SK-N-SH (cell line): ENCODE results near the gene OLFM4. TPM values are rescaled to one million over a fixed set of nuclear protein-coding genes. Genes with fewer than 3 reads are reported as not detected.

Experiments
- CTCF ChIA-PET: fragments of 300-600, 350-600 bp; formaldehyde crosslinking; extraction: SDS; loops from one replicate; lab custom pipeline; 2021; lab: Yijun Ruan, JAX
- POLR2A ChIA-PET: fragments of 350-600 bp; sonication (Branson Sonifier 250); formaldehyde crosslinking; extraction: SDS; loops from one replicate; lab custom pipeline; 2020; ENCODE audit warnings: antibody characterized with exemption, inconsistent platforms; lab: Yijun Ruan, JAX
- DNase-seq: peaks from one replicate; pipeline ENCODE4 v3.0.0; 2012
- H2AFZ ChIP-seq: fragments of 200-600 bp; sonication (generic); 2 replicates; pipeline ENCODE4 v1.8.1; 2016; ENCODE audit warnings: antibody characterized with exemption, mild to moderate bottlenecking, low read depth
- H3F3A ChIP-seq: fragments of 200-600 bp; sonication (generic); replicated peaks from 2 replicates; pipeline ENCODE3; 2016; ENCODE audit warnings: antibody characterized with exemption, mild to moderate bottlenecking; ENCODE audit not compliant: insufficient read depth
- H3K27ac ChIP-seq, 2 experiments: fragments of 200-500 bp in 1 of 2; fragments of 200-600 bp in 1 of 2; sonication (Bioruptor generic) in 1 of 2; sonication (generic), shearing (Covaris generic) in 1 of 2; 2 replicates each; pipeline versions ENCODE4 v1.5.1 to v1.6.1; 2014 to 2016; ENCODE audit warnings: low read depth in 2 of 2, inconsistent platforms in 1 of 2, low read length in 1 of 2, mild to moderate bottlenecking in 1 of 2, mixed read lengths in 1 of 2
- H3K27me3 ChIP-seq: fragments of 200-600 bp; sonication (generic), shearing (Covaris generic); 2 replicates; pipeline ENCODE4 v1.6.1; 2016; ENCODE audit warnings: mixed run types; ENCODE audit not compliant: insufficient read depth
- H3K36me3 ChIP-seq, 2 experiments: fragments of 200-500 bp in 1 of 2; fragments of 200-600 bp in 1 of 2; sonication (Bioruptor generic) in 1 of 2; sonication (generic) in 1 of 2; replicated peaks in 1 of 2; 2 replicates each; pipeline versions ENCODE3 to v1.5.1; 2014 to 2016; ENCODE audit warnings: low read length in 1 of 2, mild to moderate bottlenecking in 1 of 2; ENCODE audit not compliant: insufficient read depth in 2 of 2, control insufficient read depth in 1 of 2
- H3K4me1 ChIP-seq, 2 experiments: fragments of 200-500 bp in 1 of 2; fragments of 200-600 bp in 1 of 2; sonication (Bioruptor generic) in 1 of 2; sonication (generic), shearing (Covaris generic) in 1 of 2; 2 replicates each; pipeline versions ENCODE4 v1.5.1 to v1.6.1; 2014 to 2016; ENCODE audit warnings: low read depth in 1 of 2, low read length in 1 of 2, mixed run types in 1 of 2; ENCODE audit not compliant: insufficient read depth in 2 of 2, control insufficient read depth in 1 of 2
- H3K4me2 ChIP-seq: fragments of 200-600 bp; sonication (generic), shearing (Covaris generic); 2 replicates; pipeline ENCODE4 v1.6.1; 2017; ENCODE audit warnings: mixed run types
- H3K4me3 ChIP-seq, 2 experiments: fragments of 200-500 bp in 1 of 2; fragments of 200-600 bp in 1 of 2; sonication (Bioruptor generic) in 1 of 2; sonication (generic), shearing (Covaris generic) in 1 of 2; 2 replicates each; pipeline versions ENCODE4 v1.5.1 to v1.8.1; 2014 to 2016; ENCODE audit warnings: low read depth in 2 of 2, inconsistent platforms in 1 of 2, low read length in 1 of 2, mild to moderate bottlenecking in 1 of 2, mixed read lengths in 1 of 2, moderate library complexity in 1 of 2
- H3K79me2 ChIP-seq: fragments of 200-600 bp; sonication (generic); 2 replicates; pipeline ENCODE4 v1.8.1; 2017; ENCODE audit warnings: mild to moderate bottlenecking; ENCODE audit not compliant: insufficient read depth
- H3K9ac ChIP-seq: fragments of 200-600 bp; sonication (generic); 2 replicates; pipeline ENCODE4 v1.6.1; 2017; ENCODE audit warnings: mixed run types
- H3K9me2 ChIP-seq: fragments of 200-600 bp; sonication (generic); 2 replicates; pipeline ENCODE4 v1.6.1; 2017; ENCODE audit warnings: mixed run types
- H3K9me3 ChIP-seq: fragments of 200-600 bp; sonication (generic); 2 replicates; pipeline ENCODE4 v1.6.1; 2017; ENCODE audit warnings: mixed run types, mild to moderate bottlenecking, moderate library complexity
- H4K20me1 ChIP-seq: fragments of 200-600 bp; sonication (generic); 2 replicates; pipeline ENCODE4 v1.6.1; 2017; ENCODE audit warnings: mild to moderate bottlenecking, mixed run types; ENCODE audit not compliant: insufficient read depth
- CTCF ChIP-seq: fragments of 200-600 bp; sonication (generic); IDR thresholded peaks from 2 replicates; pipeline ENCODE4 v1.6.1; 2017; ENCODE audit warnings: antibody characterized with exemption, mild to moderate bottlenecking, moderate library complexity
- ELF1 ChIP-seq: IDR thresholded peaks from 2 replicates; pipeline ENCODE4 v1.4.0; 2012
- EP300 ChIP-seq, 2 experiments: IDR thresholded peaks; 2 replicates each; pipeline versions ENCODE4 v1.4.0 to v1.6.1; 2012; ENCODE audit warnings: borderline replicate concordance in 1 of 2, low read depth in 1 of 2, low read length in 1 of 2
- EZH2phosphoT487 ChIP-seq: fragments of 200-600 bp; sonication (generic); IDR thresholded peaks from 2 replicates; pipeline ENCODE4 v1.6.1; 2017; ENCODE audit warnings: low read depth, mixed run types, mild to moderate bottlenecking, antibody characterized with exemption, moderate library complexity, borderline replicate concordance
- FOXJ3 ChIP-seq: sonication (generic); formaldehyde crosslinking; IDR thresholded peaks from 2 replicates; pipeline ENCODE4 v1.5.1; 2020; ENCODE audit warnings: mild to moderate bottlenecking, missing genetic modification reagents
- FOXM1 ChIP-seq: IDR thresholded peaks from 2 replicates; pipeline ENCODE4 v1.4.0; 2012; ENCODE audit warnings: low read depth, mild to moderate bottlenecking
- GABPA ChIP-seq: IDR thresholded peaks from 2 replicates; pipeline ENCODE4 v1.4.0; 2012; ENCODE audit warnings: low read depth, mild to moderate bottlenecking
- IRF3 ChIP-seq: fragments of 150-350 bp; IDR thresholded peaks from 2 replicates; pipeline ENCODE4 v1.6.1; 2016; ENCODE audit warnings: mild to moderate bottlenecking, low read depth, low read length
- MEF2A ChIP-seq: IDR thresholded peaks from 2 replicates; pipeline ENCODE4 v1.4.0; 2012; ENCODE audit warnings: low read depth, borderline replicate concordance
- MXI1 ChIP-seq: IDR thresholded peaks from 2 replicates; pipeline ENCODE4 v1.6.1; 2012; ENCODE audit warnings: mild to moderate bottlenecking, low read depth, low read length, improper control_type of control experiment
- NFIC ChIP-seq: IDR thresholded peaks from 2 replicates; pipeline ENCODE4 v1.4.0; 2012; ENCODE audit warnings: borderline replicate concordance
- PBX3 ChIP-seq: IDR thresholded peaks from 2 replicates; pipeline ENCODE4; 2012
- POLR2AphosphoS5 ChIP-seq: IDR thresholded peaks from 2 replicates; pipeline ENCODE4 v1.6.1; 2012; ENCODE audit warnings: low read depth, low read length
- REST ChIP-seq: IDR thresholded peaks from 2 replicates; pipeline ENCODE4 v1.6.1; 2012; ENCODE audit warnings: mild to moderate bottlenecking, low read depth, low read length, moderate library complexity
- RXRA ChIP-seq: IDR thresholded peaks from 2 replicates; pipeline ENCODE4 v1.4.0; 2012; ENCODE audit warnings: low read depth, mild to moderate bottlenecking, borderline replicate concordance
- TAF1 ChIP-seq: IDR thresholded peaks from 2 replicates; pipeline ENCODE4 v1.6.1; 2012; ENCODE audit warnings: low read depth, mild to moderate bottlenecking, low read length, moderate library complexity, borderline replicate concordance
- TEAD4 ChIP-seq: IDR thresholded peaks from 2 replicates; pipeline ENCODE4 v1.4.0; 2012; ENCODE audit warnings: mild to moderate bottlenecking, borderline replicate concordance; ENCODE audit not compliant: insufficient read depth
- USF2 ChIP-seq: fragments of 150-350 bp; IDR thresholded peaks from 2 replicates; pipeline ENCODE4 v1.6.1; 2017; ENCODE audit warnings: antibody characterized with exemption, low read length, low read depth, borderline replicate concordance
- YY1 ChIP-seq: IDR thresholded peaks from 2 replicates; pipeline ENCODE4 v1.4.0; 2012; ENCODE audit warnings: low read depth, mild to moderate bottlenecking
- WGBS: methylation state at CpG from one replicate; pipeline ENCODE4 v1.1.6; 2017; ENCODE audit warnings: low lambda C conversion rate; 5-methylcytosine and 5-hydroxymethylcytosine counted together
- polyA plus RNA-seq, 3 experiments: library from polyadenylated mRNA; depleted of rRNA; stranded (reverse); fragments of >200 nt; gene quantifications; 2 replicates each; pipeline ENCODE4 v1.2.3, GENCODE V29; 2012

Gene OLFM4
- polyA plus RNA-seq, 1 of the 3 experiments (the other 2 are of a cell fraction): not detected

GRCh38 chr13:53052675-53053074, 24.1 kb downstream of the OLFM4 start:
- H3K9ac ChIP-seq: no peak overlapping the region
- ChIA-PET POLR2A (no interaction called here), CTCF (interaction anchor here (1.4 to 5.2 kb wide), 3 partner anchors 85 to 201 kb away, joined by 3 to 20 read pairs (median 15); no protein-coding TSS in a partner anchor)
- H3K9me2 ChIP-seq: no peaks in the 10 kb centered on the region
- no peaks in the 10 kb centered on the region; a peak in 1 of 4 replicates for H3K4me1 ChIP-seq
- H3K36me3 ChIP-seq: no peaks in the 10 kb centered on the region
- H4K20me1 ChIP-seq: no peaks in the 10 kb centered on the region
- no peaks in the 10 kb centered on the region for H3K79me2 ChIP-seq
- H3K27ac ChIP-seq: no peak overlapping the region
- no peaks in the 10 kb centered on the region for H3K9me3 ChIP-seq
- H3K4me2 ChIP-seq: no peak overlapping the region
- no peak for TF ChIP-seq REST
- no peak for TF ChIP-seq FOXJ3
- TF ChIP-seq GABPA: no peak
- no peak for TF ChIP-seq EP300 (IDR thresholded peaks at IDR 0.05; ENCODE audit: borderline replicate concordance in 1 of 2, low read depth in 1 of 2, low read length in 1 of 2)
- TF ChIP-seq POLR2AphosphoS5: no peak
- TF ChIP-seq MEF2A: no peak
- TF ChIP-seq EZH2phosphoT487: no peak
- no peak for TF ChIP-seq PBX3
- no peak for TF ChIP-seq NFIC
- no peak for TF ChIP-seq ELF1
- no peak for TF ChIP-seq CTCF
- TF ChIP-seq TAF1: no peak
- no peak for TF ChIP-seq IRF3
- TF ChIP-seq RXRA: no peak
- no peak for TF ChIP-seq MXI1
- TF ChIP-seq FOXM1: no peak
- no peak for TF ChIP-seq TEAD4
- TF ChIP-seq USF2: no peak
- TF ChIP-seq YY1: no peak
- TF ChIP-seq, all 33 proteins: peak for 0
- Histone ChIP-seq H3K4me3 (no peak overlapping the region), H2AFZ (no peak overlapping the region), H3K27me3 (no peaks in the 10 kb centered on the region), H3F3A (no peaks in the 10 kb centered on the region)
- no peak for DNase-seq
- 31% methylated on average over 2 of the region's 2 CpGs for WGBS
